WI38 (cell line): ENCODE measurements around the gene SPTB.

Source experiments
- H3K4me3 ChIP-seq: 2 replicates; pipeline ENCODE4 v1.5.1; 2011; ENCODE audit warnings: low read depth, mild to moderate bottlenecking, control low read depth, low read length
- TF ChIP-seq, protein P1 (sequence below): IDR thresholded peaks from 2 replicates; pipeline ENCODE4 v1.5.1; 2012; ENCODE audit warnings: low read depth, mild to moderate bottlenecking, control low read depth, low read length

Gene SPTB

DNA sequence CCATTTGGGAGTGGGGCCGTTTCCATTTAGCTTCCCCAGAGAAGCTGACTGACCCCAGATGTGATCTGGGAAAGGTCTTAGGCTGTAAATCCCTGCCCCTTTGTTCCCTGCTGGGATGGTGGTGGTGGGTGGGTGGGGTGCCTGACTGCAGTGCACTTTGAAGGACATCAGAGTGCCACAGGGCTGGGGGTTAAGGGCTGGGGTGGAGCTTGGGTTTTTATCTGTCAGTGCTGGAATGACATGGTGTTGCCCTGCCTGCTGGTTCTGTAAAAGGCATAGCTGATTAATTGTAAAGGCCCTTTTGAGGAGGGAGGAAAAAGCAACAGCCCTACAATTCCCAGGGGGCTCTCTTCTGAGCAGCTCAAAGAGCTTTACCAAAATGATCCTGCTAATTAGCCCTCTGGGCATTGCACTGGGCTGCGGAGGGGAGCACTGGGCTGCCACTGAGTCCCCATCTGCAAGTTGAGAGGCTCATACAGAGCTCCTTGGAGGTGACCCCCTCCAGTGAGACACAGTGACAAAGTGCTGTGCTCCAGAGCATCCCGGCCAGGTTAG is 154.4 kb downstream of the SPTB start:
- TF ChIP-seq, protein P1, sequence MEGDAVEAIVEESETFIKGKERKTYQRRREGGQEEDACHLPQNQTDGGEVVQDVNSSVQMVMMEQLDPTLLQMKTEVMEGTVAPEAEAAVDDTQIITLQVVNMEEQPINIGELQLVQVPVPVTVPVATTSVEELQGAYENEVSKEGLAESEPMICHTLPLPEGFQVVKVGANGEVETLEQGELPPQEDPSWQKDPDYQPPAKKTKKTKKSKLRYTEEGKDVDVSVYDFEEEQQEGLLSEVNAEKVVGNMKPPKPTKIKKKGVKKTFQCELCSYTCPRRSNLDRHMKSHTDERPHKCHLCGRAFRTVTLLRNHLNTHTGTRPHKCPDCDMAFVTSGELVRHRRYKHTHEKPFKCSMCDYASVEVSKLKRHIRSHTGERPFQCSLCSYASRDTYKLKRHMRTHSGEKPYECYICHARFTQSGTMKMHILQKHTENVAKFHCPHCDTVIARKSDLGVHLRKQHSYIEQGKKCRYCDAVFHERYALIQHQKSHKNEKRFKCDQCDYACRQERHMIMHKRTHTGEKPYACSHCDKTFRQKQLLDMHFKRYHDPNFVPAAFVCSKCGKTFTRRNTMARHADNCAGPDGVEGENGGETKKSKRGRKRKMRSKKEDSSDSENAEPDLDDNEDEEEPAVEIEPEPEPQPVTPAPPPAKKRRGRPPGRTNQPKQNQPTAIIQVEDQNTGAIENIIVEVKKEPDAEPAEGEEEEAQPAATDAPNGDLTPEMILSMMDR, result no peak
- no peak overlapping the region for H3K4me3 ChIP-seq

DNA sequence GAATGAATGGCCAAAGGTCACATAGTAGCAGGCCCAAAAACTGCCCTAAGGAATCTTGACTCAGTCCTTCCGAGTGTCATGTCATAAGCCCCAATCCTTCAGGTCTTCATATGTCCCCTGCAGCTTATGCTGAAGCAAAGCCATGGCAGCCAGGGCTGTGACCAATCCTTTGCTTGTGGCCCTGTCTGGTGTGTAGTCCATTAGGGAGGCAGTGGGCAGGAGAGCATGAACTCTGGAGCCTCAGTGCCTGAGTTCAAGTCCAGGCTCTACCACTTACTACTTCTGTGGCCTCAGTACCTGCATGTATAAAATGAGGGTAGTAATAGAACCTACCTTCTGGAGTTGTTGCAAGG is 155.2 kb downstream of the SPTB start:
- no peak overlapping the region for H3K4me3 ChIP-seq
- TF ChIP-seq, protein P1, result no peak

DNA sequence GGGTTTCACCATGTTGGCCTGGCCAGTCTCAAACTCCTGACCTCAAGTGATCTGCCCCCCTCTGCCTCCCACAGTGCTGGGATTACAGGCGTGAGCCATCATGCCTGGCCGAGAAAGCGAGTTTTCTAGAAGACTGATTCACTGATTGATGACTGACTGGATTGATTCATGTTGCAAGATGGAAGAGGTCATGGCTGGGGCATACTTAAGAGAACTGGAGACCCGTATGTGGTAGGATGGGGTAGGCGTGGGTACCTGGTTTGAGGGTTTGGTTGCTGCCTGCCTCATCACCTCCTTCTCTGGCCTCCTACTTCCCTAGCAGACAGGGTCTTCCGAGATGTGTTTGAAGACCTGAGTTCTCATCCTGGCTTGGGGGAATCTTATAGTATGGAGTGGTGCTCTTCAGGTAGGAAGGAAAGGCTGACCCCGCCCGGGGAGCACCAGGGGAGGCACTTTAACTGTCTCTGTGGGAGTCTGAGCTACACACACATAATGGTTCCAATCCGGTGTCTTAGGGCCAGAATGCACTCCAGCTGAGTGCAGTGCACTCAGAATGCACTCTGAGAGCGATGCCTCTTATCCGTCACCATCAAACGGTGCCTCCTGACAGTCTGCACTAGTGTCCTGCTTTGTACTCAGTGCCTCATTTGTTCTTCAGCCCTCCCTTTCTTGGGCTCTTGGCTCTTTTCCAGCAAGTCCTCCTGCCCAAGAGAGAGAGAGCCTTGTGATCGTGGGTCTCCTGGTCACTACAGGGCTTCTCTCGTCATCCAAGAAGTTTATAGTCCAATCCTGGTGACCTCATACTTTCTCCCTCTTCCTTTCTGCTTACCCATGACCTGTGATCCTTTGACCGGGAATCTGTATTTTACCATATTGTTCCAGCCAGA is 155.8 kb downstream of the SPTB start:
- TF ChIP-seq, protein P1, result no peak
- H3K4me3 ChIP-seq, result no peak overlapping the region

DNA sequence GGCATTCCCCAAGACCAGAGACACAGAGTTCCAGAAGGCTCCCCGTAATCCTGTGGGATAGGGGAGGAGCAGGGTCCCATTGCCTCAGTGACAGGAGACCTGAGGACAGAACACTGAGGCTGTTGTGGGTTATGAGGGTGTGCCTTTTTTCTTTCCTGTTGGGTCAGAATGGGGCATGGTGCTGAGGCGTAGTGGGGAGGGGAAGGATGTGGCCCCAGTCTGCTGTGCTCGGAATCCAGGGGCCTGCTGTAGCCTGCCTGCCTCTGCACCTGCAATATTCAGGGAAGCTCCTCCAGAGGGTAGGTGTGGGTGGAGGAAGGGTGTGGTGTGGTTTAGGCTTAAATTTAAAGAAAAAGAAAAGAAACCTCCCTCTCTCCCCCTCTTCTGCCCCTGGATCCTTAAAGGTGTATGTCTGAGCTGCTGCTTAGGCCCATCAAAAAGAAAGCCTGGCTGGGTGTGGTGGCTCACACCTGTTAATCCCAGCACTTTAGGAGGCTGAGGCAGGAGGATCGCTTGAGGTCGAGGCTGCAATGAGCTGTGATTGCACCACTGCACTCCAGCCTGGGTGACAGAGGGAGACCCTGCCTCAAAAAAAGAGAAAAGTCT is 156.8 kb downstream of the SPTB start:
- TF ChIP-seq, protein P1, result no peak
- H3K4me3 ChIP-seq, result no peak overlapping the region

DNA sequence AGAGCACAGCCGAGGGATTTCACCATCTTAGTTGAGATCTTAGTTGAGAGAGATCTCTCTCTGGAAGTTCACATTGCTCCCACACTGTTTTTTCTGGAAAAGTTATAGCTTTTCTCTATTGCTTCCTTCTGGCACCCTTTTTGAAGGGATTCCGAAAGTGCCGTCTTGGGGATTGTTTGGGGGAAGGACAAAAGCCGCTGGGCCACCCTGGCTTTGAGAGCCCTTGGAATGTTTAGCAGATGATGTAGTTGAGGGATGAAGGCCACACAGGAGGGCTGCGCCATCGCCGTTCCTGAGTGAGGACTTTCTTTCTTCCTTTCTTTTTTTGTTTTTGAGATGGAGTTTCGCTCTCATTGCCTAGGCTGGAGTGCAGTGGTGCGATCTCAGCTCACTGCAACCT is 157.8 kb downstream of the SPTB start:
- no peak overlapping the region for H3K4me3 ChIP-seq
- TF ChIP-seq, protein P1, result no peak

DNA sequence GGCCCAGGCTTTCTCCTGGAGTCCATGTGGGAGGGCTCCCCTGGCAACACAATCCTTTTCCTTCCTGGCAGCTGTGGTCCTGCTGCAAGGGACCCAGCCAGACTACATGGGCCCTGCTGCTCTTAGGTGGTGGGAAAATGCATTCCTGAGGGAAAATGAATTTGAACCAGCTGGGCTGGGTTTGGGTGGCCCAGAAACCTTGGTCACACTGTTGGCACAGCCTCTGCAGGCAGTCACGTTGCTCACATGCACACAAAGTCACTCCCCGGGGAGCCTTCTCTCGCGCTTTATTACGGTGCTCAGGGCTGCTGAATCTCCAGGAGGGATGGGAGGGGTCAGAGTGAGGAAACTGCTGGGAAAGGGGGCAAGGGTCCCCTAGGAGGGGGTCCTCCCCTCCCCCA is 158.3 kb downstream of the SPTB start:
- H3K4me3 ChIP-seq, result no peak overlapping the region
- TF ChIP-seq, protein P1, result no peak

DNA sequence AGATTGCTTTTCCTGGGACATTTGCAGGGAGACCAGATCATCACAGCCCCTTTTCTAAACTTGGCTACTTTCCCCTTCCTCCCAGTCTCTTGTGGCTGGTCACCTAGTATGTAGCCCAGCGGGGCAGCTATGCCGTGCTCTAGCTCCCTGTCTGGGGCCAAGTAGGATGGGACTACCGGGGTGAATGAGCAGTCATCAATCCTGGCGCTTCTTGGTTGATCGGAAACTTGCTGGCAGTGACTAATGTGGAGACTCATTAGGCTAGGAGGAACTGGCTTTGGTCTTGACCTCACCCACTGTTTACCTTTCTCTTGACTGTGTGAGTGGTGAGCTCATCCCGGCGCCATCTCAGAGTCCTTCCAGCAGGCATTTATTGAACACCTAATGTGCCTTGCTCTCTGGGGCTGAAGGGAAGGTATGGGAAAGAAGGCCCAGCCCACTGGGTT is 159.6 kb downstream of the SPTB start:
- H3K4me3 ChIP-seq, result no peak overlapping the region
- TF ChIP-seq, protein P1, result no peak
